Activated gamma-delta T cell (primary cell): ENCODE results near the gene NCAPG.

ENCODE experiments used
- DNase-seq: peaks from one replicate; lab custom pipeline; 2025; lab: John Stamatoyannopoulos, UW

Gene NCAPG

GRCh38 chr4:17869327-17869726 is 58.5 kb downstream of the NCAPG start:
- no peak for DNase-seq

GRCh38 chr4:17875402-17876070 is 64.8 kb downstream of the NCAPG start:
- DNase-seq: no peak

GRCh38 chr4:17876943-17877342 is 66.2 kb downstream of the NCAPG start:
- DNase-seq: no peak

- no peak for DNase-seq
Observed at GRCh38 chr4:17877661-17878060, 66.9 kb downstream of the NCAPG start.

- no peak for DNase-seq
Observed at GRCh38 chr4:17884063-17884462, 73.3 kb downstream of the NCAPG start.

GRCh38 chr4:17884511-17884910 is 73.7 kb downstream of the NCAPG start:
- no peak for DNase-seq

- no peak for DNase-seq
Observed at GRCh38 chr4:17889692-17890091, 78.9 kb downstream of the NCAPG start.

- no peak for DNase-seq
Observed at GRCh38 chr4:17894421-17894820, 83.6 kb downstream of the NCAPG start.
